ENCODE data around the gene CGRRF1.

Gene CGRRF1

DNA sequence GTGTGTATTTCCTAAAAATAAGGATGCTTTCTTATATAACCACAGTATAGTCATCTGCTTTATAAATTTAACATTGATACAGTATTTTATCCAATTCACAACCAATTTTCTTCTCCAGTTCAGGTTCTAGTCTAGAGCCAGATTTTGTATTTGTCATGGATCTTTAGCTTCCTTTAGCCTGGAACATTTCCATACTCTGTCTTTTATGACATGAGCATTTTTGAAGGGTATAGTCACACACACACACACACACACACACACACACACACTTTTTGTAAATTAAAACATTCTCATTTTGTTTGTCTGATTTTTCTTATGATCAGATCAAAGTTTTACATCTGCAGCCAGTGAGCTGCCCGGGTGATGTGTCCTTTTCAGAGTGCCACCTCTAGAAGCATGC, 25.4 kb downstream of the CGRRF1 start:
- DNase-seq: no peak
- no CpG with 5 or more reads among the region's 1 CpG for WGBS (ENCODE audit: insufficient coverage)
- ChIA-PET CTCF (interaction anchor here (0.7 kb wide), 1 partner anchor 29 kb away, joined by 3 read pairs; no protein-coding TSS in a partner anchor), POLR2A (no interaction called here)
- no peak overlapping the region for H3K4me3 ChIP-seq (ENCODE audit: control insufficient read depth in 1 of 7, extremely low read depth in 1 of 7, insufficient read depth in 4 of 7, low read depth in 2 of 7, low read length in 6 of 7)
- H3K27ac ChIP-seq (ENCODE audit: insufficient read depth in 1 of 2, low read depth in 1 of 2, low read length in 2 of 2, poor library complexity in 1 of 2, severe bottlenecking in 2 of 2): no peak overlapping the region
- no peaks in the 10 kb centered on the region for H3K9me3 ChIP-seq (ENCODE audit: control extremely low read depth in 1 of 5, control insufficient read depth in 4 of 5, insufficient read depth in 2 of 5, low read depth in 1 of 5, low read length in 4 of 5)
- no peaks in the 10 kb centered on the region for H3K4me1 ChIP-seq (ENCODE audit: control extremely low read depth in 1 of 4, control insufficient read depth in 4 of 4, insufficient read depth in 4 of 4, low read length in 3 of 4)
- H3K36me3 ChIP-seq (ENCODE audit: control insufficient read depth in 4 of 4, insufficient read depth in 4 of 4, low read length in 3 of 4): peaks cover 3 to 10% (median 5%) of the 10 kb centered on the region in 4 experiments
- H3K27me3 ChIP-seq (replicated peaks in 2 of 5; ENCODE audit: control insufficient read depth in 4 of 5, insufficient read depth in 5 of 5, low read length in 4 of 5): no peaks in the 10 kb centered on the region

DNA sequence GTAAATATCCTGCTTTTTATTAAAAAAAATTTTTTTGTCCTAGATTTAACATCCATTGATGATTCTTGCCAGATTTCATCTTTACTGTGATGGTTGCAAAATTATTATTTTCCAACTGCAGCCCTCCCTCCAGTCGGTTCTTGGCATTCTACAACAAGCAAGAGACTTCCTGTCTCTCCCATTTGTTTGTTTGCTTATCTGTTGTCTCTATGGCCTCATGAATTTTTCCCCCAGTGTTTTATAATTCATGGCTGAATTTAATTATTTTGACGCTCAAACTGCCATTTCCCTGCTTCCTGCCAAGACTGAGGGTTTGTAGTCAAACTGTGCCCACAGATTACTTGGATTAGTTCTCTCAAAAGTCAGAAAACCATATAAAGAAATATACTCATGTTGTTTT, 25.9 kb downstream of the CGRRF1 start:
- Histone ChIP-seq H3K27ac (ENCODE audit: insufficient read depth in 1 of 2, low read depth in 1 of 2, low read length in 2 of 2, poor library complexity in 1 of 2, severe bottlenecking in 2 of 2) (no peak overlapping the region), H3K4me3 (ENCODE audit: control insufficient read depth in 1 of 7, extremely low read depth in 1 of 7, insufficient read depth in 4 of 7, low read depth in 2 of 7, low read length in 6 of 7) (no peak overlapping the region), H3K36me3 (ENCODE audit: control insufficient read depth in 4 of 4, insufficient read depth in 4 of 4, low read length in 3 of 4) (peaks cover 3 to 10% (median 5%) of the 10 kb centered on the region in 4 experiments), H3K9me3 (ENCODE audit: control extremely low read depth in 1 of 5, control insufficient read depth in 4 of 5, insufficient read depth in 2 of 5, low read depth in 1 of 5, low read length in 4 of 5) (no peaks in the 10 kb centered on the region), H3K27me3 (replicated peaks in 2 of 5; ENCODE audit: control insufficient read depth in 4 of 5, insufficient read depth in 5 of 5, low read length in 4 of 5) (no peaks in the 10 kb centered on the region), H3K4me1 (ENCODE audit: control extremely low read depth in 1 of 4, control insufficient read depth in 4 of 4, insufficient read depth in 4 of 4, low read length in 3 of 4) (no peaks in the 10 kb centered on the region)
- WGBS (ENCODE audit: insufficient coverage): 65% methylated on average over 2 of the region's 2 CpGs
- CTCF ChIA-PET: interaction anchor here (0.7 kb wide), 1 partner anchor 29 kb away, joined by 3 read pairs; no protein-coding TSS in a partner anchor
- POLR2A ChIA-PET: no interaction called here
- DNase-seq: no peak

DNA sequence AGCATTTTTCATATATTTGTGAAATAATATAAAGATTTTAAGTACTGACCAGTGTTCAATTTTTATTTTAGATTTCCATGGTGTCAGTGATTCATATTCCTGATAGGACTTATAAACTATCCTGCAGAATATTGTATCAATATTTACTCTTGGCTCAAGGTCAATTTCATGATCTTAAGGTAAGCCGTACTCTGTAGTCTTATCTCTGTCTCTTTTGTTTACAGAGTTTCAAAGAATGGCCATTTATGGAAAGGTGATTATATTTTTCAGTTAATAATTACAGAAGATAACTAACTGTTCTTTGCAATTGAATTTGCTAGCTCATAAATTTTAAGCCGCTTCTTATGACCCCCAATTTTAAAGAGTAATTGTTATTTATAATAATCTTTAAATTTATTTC, 27.9 kb downstream of the CGRRF1 start:
- CTCF ChIA-PET: no interaction called here

DNA sequence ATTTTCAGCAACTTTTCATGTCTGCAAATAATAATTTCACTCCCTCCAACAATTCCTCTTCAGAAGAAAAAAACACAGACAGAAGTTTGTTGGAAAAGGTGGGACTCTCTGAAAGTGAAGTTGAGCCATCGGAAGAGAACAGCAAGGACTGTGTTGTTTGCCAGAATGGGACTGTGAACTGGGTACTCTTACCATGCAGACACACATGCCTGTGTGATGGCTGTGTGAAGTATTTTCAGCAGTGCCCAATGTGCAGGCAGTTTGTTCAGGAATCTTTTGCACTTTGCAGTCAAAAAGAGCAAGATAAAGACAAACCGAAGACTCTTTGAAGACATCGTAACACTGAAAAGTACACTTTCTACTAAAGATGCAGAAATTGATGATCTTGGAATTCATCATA, 28.3 kb downstream of the CGRRF1 start:
- 83% methylated on average over 1 of the region's 3 CpGs for WGBS (ENCODE audit: insufficient coverage)
- ChIA-PET POLR2A (no interaction called here), CTCF (interaction anchor here (0.8 kb wide), 1 partner anchor 30 kb away, joined by 3 read pairs; no protein-coding TSS in a partner anchor)
- no peaks in the 10 kb centered on the region for H3K27me3 ChIP-seq (replicated peaks in 2 of 5; ENCODE audit: control insufficient read depth in 4 of 5, insufficient read depth in 5 of 5, low read length in 4 of 5)
- no peak overlapping the region for H3K27ac ChIP-seq (ENCODE audit: insufficient read depth in 1 of 2, low read depth in 1 of 2, low read length in 2 of 2, poor library complexity in 1 of 2, severe bottlenecking in 2 of 2)
- no peak for DNase-seq
- H3K9me3 ChIP-seq (ENCODE audit: control extremely low read depth in 1 of 5, control insufficient read depth in 4 of 5, insufficient read depth in 2 of 5, low read depth in 1 of 5, low read length in 4 of 5): no peaks in the 10 kb centered on the region
- H3K36me3 ChIP-seq (ENCODE audit: control insufficient read depth in 4 of 4, insufficient read depth in 4 of 4, low read length in 3 of 4): peaks cover 5 to 10% (median 5%) of the 10 kb centered on the region in 4 experiments
- no peak overlapping the region for H3K4me3 ChIP-seq (ENCODE audit: control insufficient read depth in 1 of 7, extremely low read depth in 1 of 7, insufficient read depth in 4 of 7, low read depth in 2 of 7, low read length in 6 of 7)
- H3K4me1 ChIP-seq (ENCODE audit: control extremely low read depth in 1 of 4, control insufficient read depth in 4 of 4, insufficient read depth in 4 of 4, low read length in 3 of 4): no peaks in the 10 kb centered on the region

More for the DNA sequence above, 27.9 kb downstream of the CGRRF1 start:
- WGBS (ENCODE audit: insufficient coverage): no CpG with 5 or more reads among the region's 2 CpGs
- POLR2A ChIA-PET: no interaction called here
- no peak overlapping the region for H3K27ac ChIP-seq (ENCODE audit: insufficient read depth in 1 of 2, low read depth in 1 of 2, low read length in 2 of 2, poor library complexity in 1 of 2, severe bottlenecking in 2 of 2)
- H3K9me3 ChIP-seq (ENCODE audit: control extremely low read depth in 1 of 5, control insufficient read depth in 4 of 5, insufficient read depth in 2 of 5, low read depth in 1 of 5, low read length in 4 of 5): no peaks in the 10 kb centered on the region
- no peaks in the 10 kb centered on the region for H3K4me1 ChIP-seq (ENCODE audit: control extremely low read depth in 1 of 4, control insufficient read depth in 4 of 4, insufficient read depth in 4 of 4, low read length in 3 of 4)
- H3K36me3 ChIP-seq (ENCODE audit: control insufficient read depth in 4 of 4, insufficient read depth in 4 of 4, low read length in 3 of 4): peaks cover 5 to 10% (median 5%) of the 10 kb centered on the region in 4 experiments
- H3K27me3 ChIP-seq (replicated peaks in 2 of 5; ENCODE audit: control insufficient read depth in 4 of 5, insufficient read depth in 5 of 5, low read length in 4 of 5): no peaks in the 10 kb centered on the region
- no peak for DNase-seq
- no peak overlapping the region for H3K4me3 ChIP-seq (ENCODE audit: control insufficient read depth in 1 of 7, extremely low read depth in 1 of 7, insufficient read depth in 4 of 7, low read depth in 2 of 7, low read length in 6 of 7)

DNA sequence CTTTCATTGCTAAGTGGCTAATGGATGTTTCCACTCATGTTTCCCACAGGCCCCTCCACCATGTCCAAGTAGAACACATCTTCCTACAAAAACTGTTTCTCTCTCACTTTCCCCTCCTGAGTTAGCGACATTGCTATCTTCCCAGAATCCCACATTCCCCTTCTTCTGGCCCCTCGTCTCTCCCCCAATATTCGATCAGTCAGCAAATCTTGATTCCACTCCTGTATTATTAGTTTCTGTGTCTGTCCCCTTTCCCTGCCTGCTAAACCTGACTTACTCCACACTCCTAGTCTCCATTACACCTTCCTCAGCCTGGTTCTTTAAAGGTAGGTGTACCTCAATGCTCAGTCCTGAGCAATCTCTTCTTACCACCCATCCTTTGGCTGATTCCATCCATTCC, 37.9 kb downstream of the CGRRF1 start:
- H3K36me3 ChIP-seq (ENCODE audit: control insufficient read depth in 4 of 4, insufficient read depth in 4 of 4, low read length in 3 of 4): no peaks in the 10 kb centered on the region
- no peaks in the 10 kb centered on the region for H3K27me3 ChIP-seq (replicated peaks in 2 of 5; ENCODE audit: control insufficient read depth in 4 of 5, insufficient read depth in 5 of 5, low read length in 4 of 5)
- H3K4me3 ChIP-seq (ENCODE audit: control insufficient read depth in 1 of 7, extremely low read depth in 1 of 7, insufficient read depth in 4 of 7, low read depth in 2 of 7, low read length in 6 of 7): no peak overlapping the region
- H3K27ac ChIP-seq (ENCODE audit: insufficient read depth in 1 of 2, low read depth in 1 of 2, low read length in 2 of 2, poor library complexity in 1 of 2, severe bottlenecking in 2 of 2): no peak overlapping the region
- H3K9me3 ChIP-seq (ENCODE audit: control extremely low read depth in 1 of 5, control insufficient read depth in 4 of 5, insufficient read depth in 2 of 5, low read depth in 1 of 5, low read length in 4 of 5): no peaks in the 10 kb centered on the region
- ChIA-PET CTCF (no interaction called here), POLR2A (interaction anchor here (0.7 kb wide), 1 partner anchor 191 kb away, joined by 4 read pairs; no protein-coding TSS in a partner anchor)
- H3K4me1 ChIP-seq (ENCODE audit: control extremely low read depth in 1 of 4, control insufficient read depth in 4 of 4, insufficient read depth in 4 of 4, low read length in 3 of 4): no peaks in the 10 kb centered on the region
- 94% methylated on average over 3 of the region's 3 CpGs for WGBS (ENCODE audit: insufficient coverage)
- no peak for DNase-seq

DNA sequence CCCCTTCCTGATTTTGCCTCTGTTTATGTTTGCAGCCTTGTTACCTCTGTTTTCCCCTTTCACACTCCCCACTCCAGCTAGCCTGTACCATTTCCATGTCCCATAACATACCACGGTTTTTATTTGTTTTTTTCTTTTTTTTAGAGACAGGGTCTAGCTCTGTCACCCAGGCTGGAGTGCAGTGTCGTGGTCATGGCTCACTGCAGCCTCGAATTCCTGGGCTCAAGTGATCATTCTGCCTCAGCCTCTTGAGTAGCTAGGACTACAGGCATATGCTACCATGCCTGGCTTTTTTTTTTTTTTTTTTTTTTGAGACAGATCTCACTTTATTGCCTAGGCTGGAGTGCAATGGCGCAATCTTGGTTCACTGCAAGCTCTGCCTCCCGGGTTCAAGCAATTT, 38.8 kb downstream of the CGRRF1 start:
- H3K27ac ChIP-seq (ENCODE audit: insufficient read depth in 1 of 2, low read depth in 1 of 2, low read length in 2 of 2, poor library complexity in 1 of 2, severe bottlenecking in 2 of 2): no peak overlapping the region
- ChIA-PET POLR2A (interaction anchor here (0.6 kb wide), 1 partner anchor 308 kb away, joined by 5 read pairs; no protein-coding TSS in a partner anchor), CTCF (interaction anchor here (1.8 to 2.4 kb wide), 2 partner anchors 8 to 16 kb away, joined by 5 to 9 read pairs; no protein-coding TSS in a partner anchor)
- WGBS (ENCODE audit: insufficient coverage): 92% methylated on average over 4 of the region's 5 CpGs
- H3K36me3 ChIP-seq (ENCODE audit: control insufficient read depth in 4 of 4, insufficient read depth in 4 of 4, low read length in 3 of 4): no peaks in the 10 kb centered on the region
- no peaks in the 10 kb centered on the region for H3K4me1 ChIP-seq (ENCODE audit: control extremely low read depth in 1 of 4, control insufficient read depth in 4 of 4, insufficient read depth in 4 of 4, low read length in 3 of 4)
- H3K4me3 ChIP-seq (ENCODE audit: control insufficient read depth in 1 of 7, extremely low read depth in 1 of 7, insufficient read depth in 4 of 7, low read depth in 2 of 7, low read length in 6 of 7): no peak overlapping the region
- H3K27me3 ChIP-seq (replicated peaks in 2 of 5; ENCODE audit: control insufficient read depth in 4 of 5, insufficient read depth in 5 of 5, low read length in 4 of 5): no peaks in the 10 kb centered on the region
- H3K9me3 ChIP-seq (ENCODE audit: control extremely low read depth in 1 of 5, control insufficient read depth in 4 of 5, insufficient read depth in 2 of 5, low read depth in 1 of 5, low read length in 4 of 5): no peaks in the 10 kb centered on the region
- no peak for DNase-seq

DNA sequence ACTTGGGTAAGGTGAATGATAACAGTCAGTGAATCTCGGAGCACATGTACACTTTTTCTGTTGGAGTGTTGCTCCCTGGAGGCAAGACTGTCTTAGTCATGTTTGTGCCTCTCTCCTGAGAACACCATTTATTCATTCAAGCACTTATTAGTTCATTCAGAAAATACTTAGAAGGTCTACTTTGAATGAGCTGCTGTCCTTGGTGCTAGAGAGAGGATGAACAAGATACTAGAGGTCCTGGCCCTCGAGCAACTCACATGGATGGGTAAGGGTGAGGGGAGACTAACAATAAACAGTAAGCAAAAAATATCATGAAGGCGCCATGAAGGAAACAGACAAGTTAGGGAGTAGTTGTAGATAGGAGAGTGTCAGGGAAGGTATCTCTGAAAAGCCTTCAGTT, 40.2 kb downstream of the CGRRF1 start:
- WGBS (ENCODE audit: insufficient coverage): 100% methylated on average over 2 of the region's 3 CpGs
- DNase-seq: no peak
- Histone ChIP-seq H3K36me3 (ENCODE audit: control insufficient read depth in 4 of 4, insufficient read depth in 4 of 4, low read length in 3 of 4) (no peaks in the 10 kb centered on the region), H3K27me3 (replicated peaks in 2 of 5; ENCODE audit: control insufficient read depth in 4 of 5, insufficient read depth in 5 of 5, low read length in 4 of 5) (no peaks in the 10 kb centered on the region), H3K9me3 (ENCODE audit: control extremely low read depth in 1 of 5, control insufficient read depth in 4 of 5, insufficient read depth in 2 of 5, low read depth in 1 of 5, low read length in 4 of 5) (no peaks in the 10 kb centered on the region), H3K4me1 (ENCODE audit: control extremely low read depth in 1 of 4, control insufficient read depth in 4 of 4, insufficient read depth in 4 of 4, low read length in 3 of 4) (no peaks in the 10 kb centered on the region), H3K4me3 (ENCODE audit: control insufficient read depth in 1 of 7, extremely low read depth in 1 of 7, insufficient read depth in 4 of 7, low read depth in 2 of 7, low read length in 6 of 7) (no peak overlapping the region), H3K27ac (ENCODE audit: insufficient read depth in 1 of 2, low read depth in 1 of 2, low read length in 2 of 2, poor library complexity in 1 of 2, severe bottlenecking in 2 of 2) (no peak overlapping the region)
- ChIA-PET POLR2A (no interaction called here), CTCF (interaction anchor here (1.1 to 2.4 kb wide), 2 partner anchors 13 to 14 kb away, joined by 3 to 9 read pairs; no protein-coding TSS in a partner anchor)
